Endothelial cell of umbilical vein (primary cell): Measurements from ENCODE around the gene AIG1. TPM values are rescaled to one million over a fixed set of nuclear protein-coding genes. Genes with fewer than 3 reads are reported as not detected.

Experiments used
- BruUV-seq: library from RNA; stranded (reverse); fragments of 400-500 nt; replicated peaks from 2 replicates; lab custom pipeline; 2021; lab: Mats Ljungman, UMichigan
- CTCF ChIA-PET: fragments of 300-600, 350-600 bp; sonication (Branson Sonifier 250); formaldehyde crosslinking; loops from one replicate; lab custom pipeline; 2021; ENCODE audit warnings: antibody characterized with exemption, inconsistent platforms; lab: Charles Lee
- POLR2A ChIA-PET: fragments of 300-600, 350-600 bp; sonication (Branson Sonifier 250); formaldehyde crosslinking; loops from one replicate; lab custom pipeline; 2021; ENCODE audit warnings: antibody characterized with exemption, inconsistent platforms; lab: Charles Lee
- DNase-seq: peaks from one replicate; pipeline ENCODE4 v3.0.0-alpha.2; 2011; ENCODE audit warnings: low read depth, low spot score
- FAIRE-seq: peaks from 2 replicates; lab custom pipeline; 2011; peaks lifted over from hg19 to GRCh38; lab: Jason Lieb, UNC
- H2AFZ ChIP-seq: 2 replicates; pipeline ENCODE4 v1.6.0; 2012; ENCODE audit warnings: low read depth, low read length, control low read depth, inconsistent platforms
- H3K27ac ChIP-seq: 2 replicates; pipeline ENCODE4 v1.5.1; 2011; ENCODE audit warnings: low read depth, mild to moderate bottlenecking, control low read depth, low read length, moderate library complexity; ENCODE audit not compliant: insufficient read depth
- H3K27me3 ChIP-seq, 2 experiments: 2 replicates each; pipeline versions ENCODE4 v1.6.0 to v1.6.1; 2011; ENCODE audit warnings: low read length in 2 of 2, mixed read lengths in 1 of 2; ENCODE audit not compliant: control insufficient read depth in 2 of 2, insufficient read depth in 2 of 2
- H3K36me3 ChIP-seq, 2 experiments: 2 replicates in 1 of 2; 3 replicates in 1 of 2; pipeline ENCODE4 v1.5.1; 2011; ENCODE audit warnings: low read length in 2 of 2, mild to moderate bottlenecking in 1 of 2, moderate library complexity in 1 of 2; ENCODE audit not compliant: control insufficient read depth in 2 of 2, insufficient read depth in 2 of 2; ENCODE audit errors: extremely low read depth in 1 of 2
- H3K4me1 ChIP-seq: 3 replicates; pipeline ENCODE4 v1.5.1; 2011; ENCODE audit warnings: mild to moderate bottlenecking, low read length; ENCODE audit not compliant: control insufficient read depth, insufficient read depth; ENCODE audit errors: extremely low read depth
- H3K4me2 ChIP-seq: 2 replicates; pipeline ENCODE4 v1.6.1; 2011; ENCODE audit warnings: low read length, control low read depth, mixed read lengths; ENCODE audit not compliant: insufficient read depth
- H3K4me3 ChIP-seq, 3 experiments: fragments of 200-600 bp in 1 of 3; sonication (generic), shearing (Covaris generic) in 1 of 3; replicated peaks in 1 of 3; 2 replicates each; pipeline ENCODE4 v1.5.1; 2011 to 2016; ENCODE audit warnings: control low read depth in 3 of 3, low read length in 3 of 3, mild to moderate bottlenecking in 2 of 3, inconsistent platforms in 1 of 3, low read depth in 1 of 3, moderate library complexity in 1 of 3; ENCODE audit not compliant: insufficient read depth in 1 of 3
- H3K79me2 ChIP-seq: 2 replicates; pipeline ENCODE4 v1.6.0; 2012; ENCODE audit warnings: low read length, inconsistent platforms; ENCODE audit not compliant: control insufficient read depth, insufficient read depth
- H3K9ac ChIP-seq: replicated peaks from 2 replicates; pipeline ENCODE3; 2011; ENCODE audit warnings: low read length, control low read depth; ENCODE audit not compliant: insufficient read depth; ENCODE audit errors: extremely low read depth
- H3K9me1 ChIP-seq: replicated peaks from 3 replicates; pipeline ENCODE4 v1.6.0; 2011; ENCODE audit warnings: mild to moderate bottlenecking, low read length; ENCODE audit not compliant: control insufficient read depth, insufficient read depth; ENCODE audit errors: extremely low read depth
- H3K9me3 ChIP-seq: replicated peaks from 2 replicates; pipeline ENCODE4 v1.5.1; 2012; ENCODE audit warnings: low read length, inconsistent platforms; ENCODE audit not compliant: control insufficient read depth, insufficient read depth
- H4K20me1 ChIP-seq: replicated peaks from 2 replicates; pipeline ENCODE3; 2011; ENCODE audit warnings: mild to moderate bottlenecking, low read length; ENCODE audit not compliant: control insufficient read depth, insufficient read depth; ENCODE audit errors: extremely low read depth
- EZH2 ChIP-seq: IDR thresholded peaks from 2 replicates; pipeline ENCODE4 v1.6.1; 2012; ENCODE audit warnings: borderline replicate concordance, low read depth, mild to moderate bottlenecking, moderate library complexity, low read length, inconsistent platforms; ENCODE audit not compliant: severe bottlenecking
- FOS ChIP-seq: IDR thresholded peaks from 2 replicates; pipeline ENCODE4 v1.6.1; 2011; ENCODE audit warnings: mild to moderate bottlenecking, low read length, moderate library complexity, borderline replicate concordance; ENCODE audit not compliant: insufficient read depth
- GATA2 ChIP-seq: IDR thresholded peaks from 2 replicates; pipeline ENCODE4 v1.7.0; 2011; ENCODE audit warnings: low read depth, mild to moderate bottlenecking, moderate library complexity, mixed read lengths, low read length; ENCODE audit not compliant: insufficient read length, insufficient read depth
- JUN ChIP-seq: IDR thresholded peaks from 2 replicates; pipeline ENCODE4 v1.6.1; 2011; ENCODE audit warnings: borderline replicate concordance, low read depth; ENCODE audit not compliant: insufficient read length, insufficient read depth
- MYC ChIP-seq: IDR thresholded peaks from one replicate; pipeline ENCODE4 v1.6.1; 2011; ENCODE audit warnings: mild to moderate bottlenecking, low read depth, low read length
- POLR2A ChIP-seq: IDR thresholded peaks from 2 replicates; pipeline ENCODE4 v1.6.1; 2012; ENCODE audit warnings: low read depth, mild to moderate bottlenecking, control low read depth, low read length
- POLR2AphosphoS5 ChIP-seq: IDR thresholded peaks from 2 replicates; pipeline ENCODE4 v1.6.1; 2012; ENCODE audit warnings: low read depth, mild to moderate bottlenecking, control low read depth, low read length, moderate library complexity; ENCODE audit not compliant: insufficient read depth
- dilution Hi-C: fragments of 300-500 bp; cut with MboI; formaldehyde crosslinking; loops from one replicate; pipeline ENCODE4 v1.15.0; 2019; ENCODE audit warnings: low sequenced_read_pairs; ENCODE audit not compliant: extremely low pct_ligation_motif_present
- intact Hi-C: fragments of 100-400 bp; cut with micrococcal nuclease; formaldehyde crosslinking; loops from one replicate; pipeline ENCODE4 v1.10.0; 2022
- polyA plus RNA-seq, 4 experiments: library from polyadenylated mRNA; depleted of rRNA in 3 of 4; stranded (reverse) in 3 of 4; unstranded in 1 of 4; fragments of >200 nt; gene quantifications; 2 replicates each; pipeline versions ENCODE4 v1.2.1 to v1.2.3, GENCODE V29; 2011 to 2012; ENCODE audit warnings: missing spikeins in 1 of 4
- total RNA-seq: library from RNA; stranded (reverse); gene quantifications from 2 replicates; pipeline ENCODE4 v1.2.3, GENCODE V29; 2021
- TF ChIP-seq, protein P1 (sequence below): IDR thresholded peaks from 2 replicates; pipeline ENCODE4 v1.6.1; 2011; ENCODE audit not compliant: insufficient read depth, insufficient read length
- TF ChIP-seq, protein P2 (sequence below), 2 donors: IDR thresholded peaks; 1 replicate in 1 of 2; 2 replicates in 1 of 2; pipeline ENCODE4 v1.5.1; 2011; ENCODE audit warnings: low read length in 2 of 2, mild to moderate bottlenecking in 2 of 2, moderate library complexity in 2 of 2, control low read depth in 1 of 2, inconsistent platforms in 1 of 2, low read depth in 1 of 2; ENCODE audit not compliant: insufficient read depth in 1 of 2; ENCODE audit errors: extremely low read depth in 1 of 2

Gene AIG1
- total and polyA plus RNA-seq, 2 donors (not counting 3 experiments of a cell fraction or from before 2014, with no cell fraction given): 17.7 to 22.7 TPM

DNA sequence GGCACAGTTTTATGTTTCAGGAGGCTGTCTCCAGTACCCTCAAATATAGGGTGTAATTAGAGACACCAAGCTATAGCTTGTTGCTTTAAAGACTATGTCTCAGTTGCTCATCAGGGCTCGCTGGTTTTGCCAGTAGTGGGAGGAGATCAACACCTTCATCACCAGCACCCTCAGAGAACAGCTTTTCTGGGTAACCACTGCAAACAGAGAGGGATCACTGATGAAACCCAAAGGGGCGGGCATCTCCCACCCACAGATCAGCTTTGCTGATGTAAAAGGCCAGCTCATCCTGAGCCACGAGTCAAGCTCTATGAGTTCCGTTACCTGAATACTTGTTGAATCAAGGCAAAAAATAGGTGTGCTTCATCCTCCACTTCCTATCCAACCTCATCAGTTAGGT lies 187.7 kb downstream of the AIG1 start:
- Histone ChIP-seq H2AFZ (no peak overlapping the region), H3K79me2 (no peaks in the 10 kb centered on the region), H3K27ac (no peak overlapping the region), H3K9me1 (no peaks in the 10 kb centered on the region), H3K36me3 (no peaks in the 10 kb centered on the region), H3K4me3 (no peak overlapping the region), H3K4me1 (no peaks in the 10 kb centered on the region), H3K9ac (no peak overlapping the region), H3K27me3 (no peaks in the 10 kb centered on the region), H3K9me3 (no peaks in the 10 kb centered on the region), H3K4me2 (no peak overlapping the region), H4K20me1 (no peaks in the 10 kb centered on the region)
- dilution Hi-C loops: no loop called here
- no peak for DNase-seq
- no TSS peak for BruUV-seq
- ChIA-PET CTCF (no interaction called here), POLR2A (no interaction called here)
- intact Hi-C loops: no loop called here
- FAIRE-seq: no peak
- TF ChIP-seq JUN (no peak), FOS (no peak), EZH2 (no peak), MYC (no peak), GATA2 (no peak), POLR2AphosphoS5 (no peak), POLR2A (no peak)
- TF ChIP-seq, protein P1, sequence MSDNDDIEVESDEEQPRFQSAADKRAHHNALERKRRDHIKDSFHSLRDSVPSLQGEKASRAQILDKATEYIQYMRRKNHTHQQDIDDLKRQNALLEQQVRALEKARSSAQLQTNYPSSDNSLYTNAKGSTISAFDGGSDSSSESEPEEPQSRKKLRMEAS: no peak
- TF ChIP-seq, protein P2, sequence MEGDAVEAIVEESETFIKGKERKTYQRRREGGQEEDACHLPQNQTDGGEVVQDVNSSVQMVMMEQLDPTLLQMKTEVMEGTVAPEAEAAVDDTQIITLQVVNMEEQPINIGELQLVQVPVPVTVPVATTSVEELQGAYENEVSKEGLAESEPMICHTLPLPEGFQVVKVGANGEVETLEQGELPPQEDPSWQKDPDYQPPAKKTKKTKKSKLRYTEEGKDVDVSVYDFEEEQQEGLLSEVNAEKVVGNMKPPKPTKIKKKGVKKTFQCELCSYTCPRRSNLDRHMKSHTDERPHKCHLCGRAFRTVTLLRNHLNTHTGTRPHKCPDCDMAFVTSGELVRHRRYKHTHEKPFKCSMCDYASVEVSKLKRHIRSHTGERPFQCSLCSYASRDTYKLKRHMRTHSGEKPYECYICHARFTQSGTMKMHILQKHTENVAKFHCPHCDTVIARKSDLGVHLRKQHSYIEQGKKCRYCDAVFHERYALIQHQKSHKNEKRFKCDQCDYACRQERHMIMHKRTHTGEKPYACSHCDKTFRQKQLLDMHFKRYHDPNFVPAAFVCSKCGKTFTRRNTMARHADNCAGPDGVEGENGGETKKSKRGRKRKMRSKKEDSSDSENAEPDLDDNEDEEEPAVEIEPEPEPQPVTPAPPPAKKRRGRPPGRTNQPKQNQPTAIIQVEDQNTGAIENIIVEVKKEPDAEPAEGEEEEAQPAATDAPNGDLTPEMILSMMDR (IDR thresholded peaks at IDR 0.05; ENCODE audit: extremely low read depth in 1 of 2, insufficient read depth in 1 of 2, low read depth in 1 of 2, low read length in 2 of 2): no peak
